ENCODE results near the gene SYCE1L.

SYCE1L gene

GRCh38 chr16:77208382-77208781 is 9.2 kb downstream of the SYCE1L start:
- no peak overlapping the region for H3K4me3 ChIP-seq (ENCODE audit: low read depth, low read length)
- no peak for DNase-seq (ENCODE audit: low read depth)
- TF ChIP-seq POLR2A (IDR thresholded peaks at IDR 0.05; ENCODE audit: extremely low read depth, insufficient read length) (no peak), CTCF (IDR thresholded peaks at IDR 0.05; ENCODE audit: low read depth, low read length) (no peak), MAX (IDR thresholded peaks at IDR 0.05; ENCODE audit: low read depth, low read length) (no peak), MYC (IDR thresholded peaks at IDR 0.05; ENCODE audit: low read depth, low read length) (no peak)

- no peak for TF ChIP-seq CTCF (IDR thresholded peaks at IDR 0.05; ENCODE audit: low read depth, low read length)
- no peak for TF ChIP-seq MYC (IDR thresholded peaks at IDR 0.05; ENCODE audit: low read depth, low read length)
- no peak for TF ChIP-seq POLR2A (IDR thresholded peaks at IDR 0.05; ENCODE audit: extremely low read depth, insufficient read length)
- no peak for TF ChIP-seq MAX (IDR thresholded peaks at IDR 0.05; ENCODE audit: low read depth, low read length)
- no peak overlapping the region for H3K4me3 ChIP-seq (ENCODE audit: low read depth, low read length)
- peak; percentile 45 for DNase-seq (ENCODE audit: low read depth)
Measured at GRCh38 chr16:77211880-77212740, 12.9 kb downstream of the SYCE1L start.

GRCh38 chr16:77212741-77213541 is 13.7 kb downstream of the SYCE1L start:
- peak; percentile 35 for DNase-seq (ENCODE audit: low read depth)

GRCh38 chr16:77213542-77214106 is 14.4 kb downstream of the SYCE1L start:
- no peak overlapping the region for H3K4me3 ChIP-seq (ENCODE audit: low read depth, low read length)
- TF ChIP-seq MAX (IDR thresholded peaks at IDR 0.05; ENCODE audit: low read depth, low read length), result no peak
- no peak for TF ChIP-seq CTCF (IDR thresholded peaks at IDR 0.05; ENCODE audit: low read depth, low read length)
- TF ChIP-seq MYC (IDR thresholded peaks at IDR 0.05; ENCODE audit: low read depth, low read length), result no peak
- TF ChIP-seq POLR2A (IDR thresholded peaks at IDR 0.05; ENCODE audit: extremely low read depth, insufficient read length), result no peak
- no peak for DNase-seq (ENCODE audit: low read depth)

More at GRCh38 chr16:77212741-77213541, 13.7 kb downstream of the SYCE1L start:
- H3K4me3 ChIP-seq (ENCODE audit: low read depth, low read length), result no peak overlapping the region
- TF ChIP-seq CTCF (IDR thresholded peaks at IDR 0.05; ENCODE audit: low read depth, low read length) (no peak), POLR2A (IDR thresholded peaks at IDR 0.05; ENCODE audit: extremely low read depth, insufficient read length) (no peak), MYC (IDR thresholded peaks at IDR 0.05; ENCODE audit: low read depth, low read length) (no peak), MAX (IDR thresholded peaks at IDR 0.05; ENCODE audit: low read depth, low read length) (no peak)

GRCh38 chr16:77214411-77215138 is 15.4 kb downstream of the SYCE1L start:
- TF ChIP-seq POLR2A (IDR thresholded peaks at IDR 0.05; ENCODE audit: extremely low read depth, insufficient read length), result no peak
- no peak for TF ChIP-seq CTCF (IDR thresholded peaks at IDR 0.05; ENCODE audit: low read depth, low read length)
- no peak for TF ChIP-seq MAX (IDR thresholded peaks at IDR 0.05; ENCODE audit: low read depth, low read length)
- no peak for TF ChIP-seq MYC (IDR thresholded peaks at IDR 0.05; ENCODE audit: low read depth, low read length)
- DNase-seq (ENCODE audit: low read depth), result peak; percentile 34
- H3K4me3 ChIP-seq (ENCODE audit: low read depth, low read length), result no peak overlapping the region
